ENCODE results near the gene SYNE2.

SYNE2 gene

DNA sequence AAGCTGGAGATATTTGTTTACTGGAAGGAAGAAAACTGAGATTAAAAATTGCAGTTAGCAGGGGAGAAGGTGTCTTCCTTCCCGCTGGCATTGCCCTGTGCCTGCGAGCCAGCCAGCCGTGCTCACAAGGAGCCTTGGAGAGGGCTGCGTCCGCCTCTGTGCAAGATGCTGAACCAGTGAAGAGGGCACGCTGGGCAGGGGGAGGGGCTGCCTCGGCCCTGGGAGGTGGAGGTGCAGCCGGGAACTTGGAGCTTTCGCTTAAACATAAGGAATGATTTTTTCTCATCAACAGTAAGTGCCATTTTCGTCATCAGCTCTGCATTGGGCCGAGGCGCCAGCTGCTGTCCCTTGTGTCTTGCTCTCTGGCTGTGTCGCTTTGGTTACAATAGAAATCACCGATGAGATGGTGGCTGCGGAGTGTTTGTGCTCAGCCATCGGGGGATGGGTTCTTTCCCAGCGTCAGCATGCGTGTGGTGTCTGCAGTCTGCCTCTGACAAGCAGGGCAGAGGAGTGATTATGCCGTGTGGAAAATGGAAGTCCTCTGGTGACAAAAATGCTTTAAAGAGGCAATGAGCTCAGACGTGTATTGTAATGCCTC lies 344.1 kb downstream of the SYNE2 start:
- no peak for TF ChIP-seq FOXM1 (IDR thresholded peaks at IDR 0.05; ENCODE audit: borderline replicate concordance, low read depth)
- TF ChIP-seq, protein P1, sequence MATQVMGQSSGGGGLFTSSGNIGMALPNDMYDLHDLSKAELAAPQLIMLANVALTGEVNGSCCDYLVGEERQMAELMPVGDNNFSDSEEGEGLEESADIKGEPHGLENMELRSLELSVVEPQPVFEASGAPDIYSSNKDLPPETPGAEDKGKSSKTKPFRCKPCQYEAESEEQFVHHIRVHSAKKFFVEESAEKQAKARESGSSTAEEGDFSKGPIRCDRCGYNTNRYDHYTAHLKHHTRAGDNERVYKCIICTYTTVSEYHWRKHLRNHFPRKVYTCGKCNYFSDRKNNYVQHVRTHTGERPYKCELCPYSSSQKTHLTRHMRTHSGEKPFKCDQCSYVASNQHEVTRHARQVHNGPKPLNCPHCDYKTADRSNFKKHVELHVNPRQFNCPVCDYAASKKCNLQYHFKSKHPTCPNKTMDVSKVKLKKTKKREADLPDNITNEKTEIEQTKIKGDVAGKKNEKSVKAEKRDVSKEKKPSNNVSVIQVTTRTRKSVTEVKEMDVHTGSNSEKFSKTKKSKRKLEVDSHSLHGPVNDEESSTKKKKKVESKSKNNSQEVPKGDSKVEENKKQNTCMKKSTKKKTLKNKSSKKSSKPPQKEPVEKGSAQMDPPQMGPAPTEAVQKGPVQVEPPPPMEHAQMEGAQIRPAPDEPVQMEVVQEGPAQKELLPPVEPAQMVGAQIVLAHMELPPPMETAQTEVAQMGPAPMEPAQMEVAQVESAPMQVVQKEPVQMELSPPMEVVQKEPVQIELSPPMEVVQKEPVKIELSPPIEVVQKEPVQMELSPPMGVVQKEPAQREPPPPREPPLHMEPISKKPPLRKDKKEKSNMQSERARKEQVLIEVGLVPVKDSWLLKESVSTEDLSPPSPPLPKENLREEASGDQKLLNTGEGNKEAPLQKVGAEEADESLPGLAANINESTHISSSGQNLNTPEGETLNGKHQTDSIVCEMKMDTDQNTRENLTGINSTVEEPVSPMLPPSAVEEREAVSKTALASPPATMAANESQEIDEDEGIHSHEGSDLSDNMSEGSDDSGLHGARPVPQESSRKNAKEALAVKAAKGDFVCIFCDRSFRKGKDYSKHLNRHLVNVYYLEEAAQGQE (IDR thresholded peaks at IDR 0.05; ENCODE audit: low read depth), result no peak

DNA sequence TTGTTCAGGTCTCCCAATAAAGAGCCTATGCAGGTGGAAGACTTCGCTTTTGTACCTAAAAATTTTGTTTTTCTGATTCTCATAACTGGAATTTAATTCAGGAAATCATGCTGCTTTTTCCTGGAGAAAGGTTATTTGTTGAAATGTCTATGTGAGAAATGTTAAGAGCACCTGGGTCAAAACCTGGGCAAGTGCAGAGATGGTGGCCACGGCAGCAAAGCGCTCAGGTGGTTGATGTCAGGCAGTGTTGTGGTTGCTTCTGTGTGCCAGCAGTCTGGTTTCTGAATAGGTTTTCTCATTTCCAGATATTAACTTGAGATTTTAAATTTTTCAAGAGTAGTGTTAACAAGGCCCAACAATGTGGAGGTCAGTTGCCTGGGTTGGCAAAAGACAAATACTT lies 345.2 kb downstream of the SYNE2 start:
- TF ChIP-seq, protein P2, sequence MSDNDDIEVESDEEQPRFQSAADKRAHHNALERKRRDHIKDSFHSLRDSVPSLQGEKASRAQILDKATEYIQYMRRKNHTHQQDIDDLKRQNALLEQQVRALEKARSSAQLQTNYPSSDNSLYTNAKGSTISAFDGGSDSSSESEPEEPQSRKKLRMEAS (IDR thresholded peaks at IDR 0.05), result no peak
- TF ChIP-seq FOXM1 (IDR thresholded peaks at IDR 0.05; ENCODE audit: borderline replicate concordance, low read depth) (no peak), NFIC (IDR thresholded peaks at IDR 0.05) (no peak), RAD21 (IDR thresholded peaks at IDR 0.05; ENCODE audit: low read depth) (no peak), EP300 (IDR thresholded peaks at IDR 0.05; ENCODE audit: borderline replicate concordance) (no peak), CREB1 (IDR thresholded peaks at IDR 0.05; ENCODE audit: low read depth) (no peak), YY1 (IDR thresholded peaks at IDR 0.05; ENCODE audit: low read depth) (no peak), TCF12 (IDR thresholded peaks at IDR 0.05; ENCODE audit: low read depth) (no peak), EGR1 (IDR thresholded peaks at IDR 0.05) (no peak), TAF1 (IDR thresholded peaks at IDR 0.05; ENCODE audit: low read depth) (no peak), ZBTB7A (IDR thresholded peaks at IDR 0.05; ENCODE audit: low read depth) (no peak), CEBPB (IDR thresholded peaks at IDR 0.05) (no peak), TEAD4 (IDR thresholded peaks at IDR 0.05) (no peak)
- TF ChIP-seq, protein P3, sequence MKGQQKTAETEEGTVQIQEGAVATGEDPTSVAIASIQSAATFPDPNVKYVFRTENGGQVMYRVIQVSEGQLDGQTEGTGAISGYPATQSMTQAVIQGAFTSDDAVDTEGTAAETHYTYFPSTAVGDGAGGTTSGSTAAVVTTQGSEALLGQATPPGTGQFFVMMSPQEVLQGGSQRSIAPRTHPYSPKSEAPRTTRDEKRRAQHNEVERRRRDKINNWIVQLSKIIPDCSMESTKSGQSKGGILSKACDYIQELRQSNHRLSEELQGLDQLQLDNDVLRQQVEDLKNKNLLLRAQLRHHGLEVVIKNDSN (IDR thresholded peaks at IDR 0.05), result no peak
- TF ChIP-seq, protein P1 (IDR thresholded peaks at IDR 0.05; ENCODE audit: low read depth), result no peak

DNA sequence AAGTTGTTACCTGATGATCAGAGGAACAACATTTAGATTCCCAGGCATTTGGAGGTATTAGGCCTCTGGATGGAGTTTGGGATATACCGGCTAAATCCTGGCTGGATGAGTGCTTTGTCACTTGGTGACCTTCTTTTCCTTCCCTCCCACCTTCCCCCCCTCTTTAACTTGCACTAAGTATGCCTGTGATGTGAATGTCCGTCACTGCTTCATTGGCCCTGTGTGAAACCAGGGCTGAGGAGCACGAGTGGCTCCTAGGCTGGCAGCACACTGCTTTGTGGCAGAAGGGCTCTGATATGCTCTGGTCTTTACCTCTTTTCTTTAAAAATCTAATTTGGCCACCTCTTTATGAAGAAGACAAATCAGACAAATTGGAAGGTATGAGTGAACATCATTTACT lies 345.7 kb downstream of the SYNE2 start:
- TF ChIP-seq TAF1 (IDR thresholded peaks at IDR 0.05; ENCODE audit: low read depth) (no peak), FOXM1 (IDR thresholded peaks at IDR 0.05; ENCODE audit: borderline replicate concordance, low read depth) (no peak), YY1 (IDR thresholded peaks at IDR 0.05; ENCODE audit: low read depth) (no peak), NFIC (IDR thresholded peaks at IDR 0.05) (no peak), CEBPB (IDR thresholded peaks at IDR 0.05) (no peak), EGR1 (IDR thresholded peaks at IDR 0.05) (no peak), CREB1 (IDR thresholded peaks at IDR 0.05; ENCODE audit: low read depth) (no peak), TEAD4 (IDR thresholded peaks at IDR 0.05) (no peak), TCF12 (IDR thresholded peaks at IDR 0.05; ENCODE audit: low read depth) (no peak), RAD21 (IDR thresholded peaks at IDR 0.05; ENCODE audit: low read depth) (no peak), EP300 (IDR thresholded peaks at IDR 0.05; ENCODE audit: borderline replicate concordance) (no peak), ZBTB7A (IDR thresholded peaks at IDR 0.05; ENCODE audit: low read depth) (no peak)
- TF ChIP-seq, protein P2 (IDR thresholded peaks at IDR 0.05), result no peak
- TF ChIP-seq, protein P1 (IDR thresholded peaks at IDR 0.05; ENCODE audit: low read depth), result no peak
- TF ChIP-seq, protein P3 (IDR thresholded peaks at IDR 0.05), result no peak

DNA sequence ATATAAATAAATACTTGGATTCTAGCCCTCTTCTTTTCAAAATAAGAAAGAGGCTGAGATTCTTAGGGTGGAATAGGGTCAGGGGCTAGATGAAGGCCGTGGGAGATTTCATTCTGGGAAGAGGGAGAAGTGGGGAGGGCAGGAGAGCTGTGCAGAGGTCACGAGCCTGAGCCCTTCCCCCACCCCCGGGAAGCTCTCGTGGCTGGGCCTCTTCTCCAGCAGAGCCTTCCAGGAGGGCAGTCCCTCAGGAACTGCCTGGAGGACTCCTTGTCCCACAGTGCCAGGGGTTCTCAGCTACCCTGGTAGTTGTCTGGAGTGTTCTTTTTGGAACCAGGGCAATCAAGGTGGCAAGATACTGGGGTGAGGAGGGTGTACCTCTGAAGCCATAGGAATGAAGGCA lies 347.4 kb downstream of the SYNE2 start:
- TF ChIP-seq, protein P2 (IDR thresholded peaks at IDR 0.05), result no peak
- TF ChIP-seq TAF1 (IDR thresholded peaks at IDR 0.05; ENCODE audit: low read depth) (no peak), CEBPB (IDR thresholded peaks at IDR 0.05) (no peak), EGR1 (IDR thresholded peaks at IDR 0.05) (no peak), RAD21 (IDR thresholded peaks at IDR 0.05; ENCODE audit: low read depth) (no peak), YY1 (IDR thresholded peaks at IDR 0.05; ENCODE audit: low read depth) (no peak), FOXM1 (IDR thresholded peaks at IDR 0.05; ENCODE audit: borderline replicate concordance, low read depth) (no peak), EP300 (IDR thresholded peaks at IDR 0.05; ENCODE audit: borderline replicate concordance) (no peak), NFIC (IDR thresholded peaks at IDR 0.05) (no peak), ZBTB7A (IDR thresholded peaks at IDR 0.05; ENCODE audit: low read depth) (no peak), TCF12 (IDR thresholded peaks at IDR 0.05; ENCODE audit: low read depth) (no peak)
- TF ChIP-seq, protein P1 (IDR thresholded peaks at IDR 0.05; ENCODE audit: low read depth), result no peak

Data from Ishikawa (cell line).